GM18951 (cell line): ENCODE measurements around the gene TEX264.
A peak's percentile ranks its signal among the peaks of the same experiment; 100 is the strongest.

ENCODE experiments used
- POLR2A ChIP-seq: IDR thresholded peaks from 4 replicates; pipeline ENCODE4 v1.6.1; 2011; ENCODE audit warnings: mild to moderate bottlenecking; ENCODE audit not compliant: insufficient read length, insufficient read depth; ENCODE audit errors: extremely low read depth
- in situ Hi-C: fragments of 300-500 bp; cut with MboI; formaldehyde crosslinking; loops from one replicate; pipeline ENCODE4 v1.12.0; 2022; ENCODE audit warnings: low sequenced_read_pairs, mixed read lengths, inconsistent platforms; ENCODE audit not compliant: unreplicated experiment

Gene TEX264

DNA sequence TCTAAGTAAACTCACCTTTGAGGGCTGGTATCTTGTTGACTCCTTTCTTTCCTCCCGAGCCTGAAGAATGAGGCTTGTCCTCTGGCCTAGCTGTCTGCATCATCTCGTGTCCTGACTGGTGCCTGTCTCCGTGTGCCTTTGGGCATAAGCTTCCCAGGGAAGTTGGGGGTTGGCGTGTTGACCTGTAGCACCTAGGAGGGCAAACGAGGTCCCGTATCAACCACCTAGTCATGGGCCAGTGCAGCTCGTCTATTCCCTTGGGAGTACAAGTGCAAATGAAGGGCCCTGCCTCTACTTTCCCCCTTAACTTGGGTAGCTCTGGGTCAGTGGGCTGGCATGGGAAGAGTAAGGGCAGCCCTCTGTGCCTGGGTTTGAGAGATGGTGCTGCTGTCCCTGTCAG, 8.7 kb downstream of the TEX264 start:
- in situ Hi-C loops, result no loop called here
- TF ChIP-seq POLR2A, result no peak

DNA sequence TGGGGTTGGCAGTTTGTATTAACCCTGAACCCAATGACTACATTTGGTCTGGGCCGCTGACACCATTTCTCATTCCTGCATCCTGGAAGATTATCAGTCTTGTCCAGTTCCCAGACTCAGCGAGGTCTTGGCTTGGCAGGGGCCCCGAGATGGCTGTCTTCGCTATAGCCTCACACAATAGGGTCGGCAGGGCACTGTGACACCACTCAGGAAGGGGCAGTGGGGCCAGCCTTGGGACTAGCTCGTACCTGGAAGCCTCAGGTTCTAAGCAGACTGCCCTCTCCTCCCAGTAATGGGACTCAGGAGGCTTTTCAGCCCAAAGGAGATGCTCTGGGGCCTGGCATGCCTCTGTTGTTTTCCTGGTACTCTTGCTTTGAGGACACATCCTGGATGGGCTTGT, 9.1 kb downstream of the TEX264 start:
- in situ Hi-C loops, result no loop called here
- no peak for TF ChIP-seq POLR2A

DNA sequence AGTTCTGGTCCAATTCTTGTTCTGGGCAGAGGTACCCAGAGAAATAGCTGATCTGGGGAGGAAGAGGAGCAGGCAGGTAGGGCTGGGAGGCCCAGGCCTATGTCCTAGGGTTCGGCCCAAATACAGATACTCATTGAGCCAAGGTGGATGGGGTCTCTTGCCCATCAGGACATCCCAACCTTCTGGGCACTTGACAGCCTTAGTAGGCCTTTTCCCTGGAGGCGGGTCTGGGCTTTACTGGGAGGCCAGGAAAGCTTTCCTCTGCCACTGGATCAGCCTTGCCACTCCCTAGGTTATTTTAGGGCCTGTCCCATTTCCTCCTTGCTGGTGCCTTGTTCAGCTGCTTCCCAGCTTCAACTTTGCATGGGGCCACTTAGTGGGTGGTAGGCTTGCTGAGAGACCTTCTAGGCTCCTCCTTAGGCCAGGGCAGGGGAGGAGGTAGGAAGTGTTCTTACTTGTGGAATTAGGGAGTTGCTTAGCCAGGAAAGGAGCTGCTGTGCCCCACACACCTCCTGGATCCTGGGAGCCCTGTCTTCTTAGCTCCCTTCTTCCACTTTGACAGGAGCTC, 9.7 kb downstream of the TEX264 start:
- no peak for TF ChIP-seq POLR2A
- in situ Hi-C loops, result no loop called here

DNA sequence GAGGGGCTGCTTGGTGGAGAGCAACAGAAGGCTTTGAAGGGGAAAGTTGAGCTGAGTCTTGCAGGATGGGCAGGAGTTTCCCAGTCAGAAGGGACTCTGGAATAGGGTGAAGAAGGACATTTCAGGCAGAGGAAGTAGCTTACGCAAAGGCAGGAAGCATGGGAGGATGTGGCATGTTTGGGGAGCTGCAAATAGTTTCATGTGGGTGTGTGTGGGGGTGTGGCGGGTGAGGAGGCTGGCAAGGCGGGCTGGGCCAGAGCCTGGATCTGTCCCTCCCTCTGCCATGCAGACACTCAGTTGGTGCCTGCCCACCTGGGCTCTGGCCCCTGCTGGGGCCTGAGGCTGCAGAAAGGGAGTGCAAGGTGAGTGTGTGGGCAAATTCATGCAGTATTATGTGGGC, 10.4 kb downstream of the TEX264 start:
- in situ Hi-C loops, result no loop called here
- no peak for TF ChIP-seq POLR2A

DNA sequence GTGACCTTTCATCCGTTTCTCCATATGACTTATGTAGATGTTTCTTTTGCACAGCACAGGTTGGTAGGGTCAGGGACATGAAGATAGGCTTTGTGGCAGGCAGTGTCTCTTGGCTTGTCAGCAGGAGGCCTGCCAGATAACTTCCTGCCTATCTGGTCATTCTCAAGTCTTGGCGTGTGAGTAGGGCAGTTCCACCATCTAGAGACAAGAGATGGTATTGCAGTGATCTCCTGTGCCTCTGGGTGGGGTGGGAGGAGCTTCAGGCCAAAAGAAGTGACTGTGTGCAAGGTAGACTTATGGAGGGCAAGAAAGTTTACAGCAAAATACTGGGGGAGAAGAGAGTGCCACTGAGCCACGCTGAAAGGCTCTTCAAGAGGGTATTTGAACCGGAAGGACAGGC, 11.0 kb downstream of the TEX264 start:
- TF ChIP-seq POLR2A, result no peak
- in situ Hi-C loops, result no loop called here

DNA sequence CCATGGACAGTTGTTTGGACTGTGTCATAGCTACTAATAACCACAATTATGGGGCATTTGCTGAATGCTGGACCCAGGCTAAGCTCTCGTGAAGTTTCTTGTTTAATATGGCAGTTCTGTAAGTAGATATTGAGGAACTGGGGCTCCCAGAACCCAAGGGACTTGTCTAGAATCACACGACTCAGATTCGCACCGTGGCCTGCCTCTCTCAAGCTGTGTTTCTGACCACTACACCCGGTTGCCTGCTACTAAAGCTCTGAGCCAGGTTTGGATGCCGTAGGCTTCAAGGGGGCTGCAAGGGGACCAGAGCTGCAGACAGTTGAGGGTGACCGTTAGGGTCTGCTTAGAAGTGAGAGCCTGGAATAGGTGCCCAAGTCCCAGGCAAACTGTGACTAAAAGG, 11.5 kb downstream of the TEX264 start:
- no peak for TF ChIP-seq POLR2A
- in situ Hi-C loops, result no loop called here

DNA sequence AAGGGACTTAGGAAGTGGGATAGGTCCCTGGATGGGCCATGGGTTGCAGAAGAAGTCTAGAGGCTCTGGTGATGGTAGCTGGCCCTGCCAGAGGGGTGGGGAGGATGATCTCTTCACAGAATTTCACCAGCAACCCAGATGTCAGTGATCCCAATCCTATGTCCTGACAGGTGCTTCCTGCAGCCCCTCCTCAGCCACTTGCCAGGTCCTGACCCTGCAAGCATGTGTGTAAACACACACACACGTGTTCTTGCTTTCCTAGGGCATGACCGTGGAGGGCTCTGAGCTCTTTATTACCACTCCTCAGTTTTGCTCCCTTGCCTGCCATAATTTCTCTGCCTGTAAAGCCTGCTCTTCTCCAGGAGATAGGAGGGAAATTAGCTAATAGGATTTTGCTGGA, 12.5 kb downstream of the TEX264 start:
- in situ Hi-C loops, result no loop called here
- no peak for TF ChIP-seq POLR2A

DNA sequence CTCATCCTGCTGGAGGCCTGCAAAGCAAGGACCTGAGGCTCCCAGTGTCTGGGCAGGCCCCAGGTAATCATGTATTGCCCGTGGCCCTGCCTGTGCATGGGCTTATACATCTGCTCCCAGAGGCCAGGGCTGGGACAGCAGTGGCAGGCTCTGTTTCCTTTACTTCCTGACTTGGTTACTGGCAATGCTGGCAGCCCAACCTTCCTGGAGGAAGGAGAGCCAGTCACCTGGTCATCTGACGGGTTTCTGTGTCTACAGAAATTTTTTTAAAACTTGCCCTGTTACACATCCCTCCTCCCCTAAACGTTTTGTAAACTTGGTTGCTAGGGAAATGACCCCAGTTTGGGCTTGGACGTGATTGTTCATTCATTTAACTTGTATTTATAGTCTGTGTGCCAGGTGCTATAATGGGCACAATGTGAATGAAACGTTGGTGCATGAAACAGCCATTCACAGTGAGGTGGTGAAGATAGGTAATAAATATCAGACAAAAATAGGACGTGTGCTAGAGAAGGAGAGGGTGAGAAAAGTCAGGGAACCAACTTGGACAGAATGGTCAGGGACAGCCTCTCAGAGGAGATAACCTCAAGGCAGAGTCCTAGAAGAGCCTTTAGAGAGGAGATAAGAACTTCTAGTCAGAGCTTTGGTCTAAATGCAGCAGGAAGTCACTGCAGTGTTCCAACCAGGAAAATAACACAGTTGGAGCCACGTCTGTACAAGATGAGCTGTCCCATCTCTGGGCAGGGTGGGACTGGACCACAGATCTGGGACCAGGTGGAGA, 14.1 kb downstream of the TEX264 start:
- TF ChIP-seq POLR2A, result no peak
- in situ Hi-C loops, result no loop called here

DNA sequence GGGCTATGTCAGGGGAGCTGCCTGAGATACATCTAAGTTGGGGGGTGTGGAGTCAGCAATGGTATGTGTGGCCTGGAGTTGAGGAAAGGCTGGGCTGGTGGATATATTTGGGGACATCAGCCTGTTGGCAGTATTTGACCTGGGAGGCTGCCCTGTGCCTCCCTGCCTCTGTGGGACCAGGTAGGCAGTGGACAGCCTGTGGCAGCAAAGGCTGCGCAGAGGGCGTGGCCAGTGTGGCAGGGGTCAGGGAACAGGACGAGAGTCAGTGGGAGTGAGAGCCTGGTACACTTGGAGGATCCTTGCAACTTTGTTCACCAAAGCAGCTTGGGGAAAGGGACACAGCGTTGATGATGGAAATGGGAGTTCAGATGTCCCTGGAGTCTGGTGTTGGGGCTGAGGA, 15.0 kb downstream of the TEX264 start:
- no peak for TF ChIP-seq POLR2A

DNA sequence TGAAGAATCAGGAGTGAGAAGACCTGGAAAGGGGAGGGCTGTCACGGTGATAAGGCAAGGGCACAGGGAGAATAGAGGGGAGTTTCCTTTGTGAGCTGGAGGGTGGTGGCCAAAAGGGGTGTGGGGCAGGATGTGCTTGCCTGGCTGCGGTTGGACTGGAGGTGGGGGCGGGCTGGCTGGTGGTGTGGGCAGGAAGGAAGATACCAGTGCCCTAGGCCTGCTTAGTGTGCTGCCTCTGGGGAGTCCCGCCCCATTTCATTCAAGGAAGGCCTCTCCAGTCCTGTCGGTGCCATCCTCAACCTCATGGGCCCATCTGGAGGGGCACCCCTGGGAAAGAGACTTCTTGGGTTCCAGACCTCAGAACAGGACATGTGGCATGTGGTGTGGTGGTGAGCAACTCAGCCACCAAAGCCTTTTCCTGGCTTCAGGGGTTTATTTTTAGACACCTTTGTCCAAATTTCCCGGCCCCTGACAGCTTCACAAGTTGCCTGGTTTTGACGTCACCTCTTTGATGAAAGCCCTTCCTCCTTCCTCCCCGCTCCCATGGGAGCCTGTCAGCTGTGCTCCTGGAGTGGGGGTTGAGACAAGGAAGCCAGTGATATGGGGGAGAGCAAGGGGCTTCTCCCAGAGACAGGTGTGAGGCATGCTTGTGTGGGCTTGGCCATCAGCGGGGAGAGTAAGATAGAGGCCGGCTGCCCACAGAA, 15.6 kb downstream of the TEX264 start:
- in situ Hi-C loops, result no loop called here
- TF ChIP-seq POLR2A, result peak; percentile 36

More for the DNA sequence above, 15.0 kb downstream of the TEX264 start:
- in situ Hi-C loops, result no loop called here

DNA sequence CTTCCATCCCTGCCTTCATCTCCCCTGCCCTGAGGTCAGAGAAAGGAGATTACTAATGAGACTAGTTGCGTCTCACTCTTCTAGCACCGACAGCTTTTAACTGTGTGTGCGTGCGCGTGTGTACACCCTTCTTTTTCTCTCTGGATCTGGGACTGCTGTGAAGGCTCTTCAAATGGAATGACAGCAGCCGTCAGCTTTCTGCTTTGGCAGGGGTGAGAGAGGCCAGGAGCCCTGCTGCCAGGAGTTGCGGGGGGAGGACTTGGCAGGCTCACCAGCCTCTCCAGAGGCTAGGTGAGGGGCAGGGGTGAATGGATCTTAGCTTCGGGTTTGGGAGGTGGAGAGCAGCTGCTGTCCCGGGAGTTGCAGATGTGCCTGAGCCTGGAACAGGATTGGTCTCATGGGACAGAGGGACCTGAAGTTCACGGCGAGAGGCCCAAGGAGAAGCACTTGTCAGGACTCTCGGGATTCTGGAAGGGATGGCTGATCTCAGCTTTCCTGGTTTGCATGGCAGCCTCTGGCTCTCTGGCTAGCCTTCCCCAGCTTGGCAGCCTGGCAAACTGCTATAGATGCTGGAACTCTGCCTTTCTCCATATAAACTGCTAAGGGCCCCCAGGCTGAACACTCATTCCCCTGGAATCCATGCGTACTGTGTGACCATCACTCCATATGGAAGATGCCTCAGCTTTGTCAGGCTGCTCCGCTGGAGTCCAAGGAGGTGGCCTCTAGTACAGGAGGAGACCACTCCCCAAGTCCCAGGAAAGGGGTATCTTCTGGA, 16.6 kb downstream of the TEX264 start:
- in situ Hi-C loops, result no loop called here
- no peak for TF ChIP-seq POLR2A

DNA sequence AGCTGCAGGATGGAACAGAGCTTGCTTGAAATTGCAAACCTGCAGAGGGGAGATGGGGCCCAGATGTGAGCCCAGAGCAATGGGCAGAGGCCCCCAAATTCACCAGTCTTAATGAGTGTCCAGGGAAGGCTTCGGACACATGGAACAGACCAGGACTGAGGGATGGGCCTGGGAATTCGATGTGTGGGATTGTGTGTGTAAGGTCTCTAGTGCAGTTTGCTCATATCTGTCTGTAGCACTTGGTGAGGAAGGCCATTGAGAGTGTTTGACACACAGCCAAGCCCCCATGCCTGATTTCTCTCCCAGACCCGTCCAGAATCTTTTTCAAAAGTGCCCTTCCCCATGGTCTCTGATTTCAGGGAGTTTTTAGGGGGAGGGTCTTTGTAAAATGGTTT, 17.2 kb downstream of the TEX264 start:
- TF ChIP-seq POLR2A, result no peak
- in situ Hi-C loops, result no loop called here

DNA sequence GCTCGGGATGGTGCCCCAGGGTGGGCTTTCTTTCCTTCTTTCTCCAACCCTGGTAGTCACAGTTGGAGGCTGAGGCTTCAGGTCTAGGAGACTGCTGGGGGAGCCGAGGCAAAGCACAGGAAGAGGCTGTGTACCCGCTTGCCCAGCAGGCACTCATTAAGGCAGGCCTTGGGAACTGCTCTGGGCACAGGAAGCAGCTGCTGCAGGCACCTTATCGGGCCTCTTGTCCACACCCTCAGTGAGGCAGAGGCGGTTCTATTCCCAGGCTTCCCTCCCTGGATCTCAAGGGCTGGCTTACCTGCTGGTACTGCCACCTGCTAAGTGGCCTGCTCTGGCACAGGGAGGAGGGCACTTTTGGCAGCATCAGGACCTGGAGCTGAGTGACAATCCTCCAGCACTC, 20.0 kb downstream of the TEX264 start:
- TF ChIP-seq POLR2A, result no peak
- in situ Hi-C loops, result no loop called here

DNA sequence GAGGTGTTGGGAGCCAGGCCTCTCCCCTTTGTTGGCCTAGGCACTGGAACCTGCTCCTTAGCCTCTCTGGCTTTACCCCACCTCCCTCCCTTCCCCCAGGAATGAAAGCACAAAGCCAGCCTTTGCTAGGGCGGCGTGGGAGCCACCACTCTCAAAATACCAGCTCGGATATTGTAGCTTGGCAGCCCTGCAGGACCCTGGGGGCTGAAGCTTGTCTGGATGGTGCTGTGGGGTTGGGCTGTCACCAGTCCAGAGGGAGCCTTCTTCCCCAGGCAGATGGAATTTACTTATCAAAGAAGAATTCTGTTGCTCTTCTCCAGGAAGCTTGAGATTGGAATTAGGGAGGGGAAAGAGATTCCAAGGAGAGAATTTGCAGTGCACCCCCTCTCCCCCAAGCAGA, 20.9 kb downstream of the TEX264 start:
- TF ChIP-seq POLR2A, result no peak
- in situ Hi-C loops, result no loop called here

DNA sequence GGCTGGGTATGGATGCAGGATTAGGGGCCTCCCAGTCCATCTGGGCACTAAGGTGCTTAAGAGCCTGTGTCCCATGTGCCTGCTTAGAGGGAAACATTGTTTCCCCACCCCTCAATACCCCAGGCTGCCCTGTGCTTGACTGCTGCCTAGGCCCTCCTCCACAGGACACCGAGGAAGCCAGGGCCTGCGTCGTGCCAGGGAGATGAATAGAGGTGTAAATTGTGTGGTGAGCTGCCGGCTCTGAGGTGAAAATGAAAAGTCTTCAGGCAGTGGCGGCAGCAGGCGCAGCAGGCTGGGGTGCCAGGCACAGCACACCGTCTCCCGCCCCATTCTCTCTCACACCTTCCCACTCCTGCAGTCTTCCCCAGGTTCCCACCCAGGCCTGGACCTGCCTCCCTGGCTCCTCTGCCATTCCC, 21.9 kb downstream of the TEX264 start:
- TF ChIP-seq POLR2A, result no peak
- in situ Hi-C loops, result no loop called here
